ENCODE results near the gene MON1A.

DNA sequence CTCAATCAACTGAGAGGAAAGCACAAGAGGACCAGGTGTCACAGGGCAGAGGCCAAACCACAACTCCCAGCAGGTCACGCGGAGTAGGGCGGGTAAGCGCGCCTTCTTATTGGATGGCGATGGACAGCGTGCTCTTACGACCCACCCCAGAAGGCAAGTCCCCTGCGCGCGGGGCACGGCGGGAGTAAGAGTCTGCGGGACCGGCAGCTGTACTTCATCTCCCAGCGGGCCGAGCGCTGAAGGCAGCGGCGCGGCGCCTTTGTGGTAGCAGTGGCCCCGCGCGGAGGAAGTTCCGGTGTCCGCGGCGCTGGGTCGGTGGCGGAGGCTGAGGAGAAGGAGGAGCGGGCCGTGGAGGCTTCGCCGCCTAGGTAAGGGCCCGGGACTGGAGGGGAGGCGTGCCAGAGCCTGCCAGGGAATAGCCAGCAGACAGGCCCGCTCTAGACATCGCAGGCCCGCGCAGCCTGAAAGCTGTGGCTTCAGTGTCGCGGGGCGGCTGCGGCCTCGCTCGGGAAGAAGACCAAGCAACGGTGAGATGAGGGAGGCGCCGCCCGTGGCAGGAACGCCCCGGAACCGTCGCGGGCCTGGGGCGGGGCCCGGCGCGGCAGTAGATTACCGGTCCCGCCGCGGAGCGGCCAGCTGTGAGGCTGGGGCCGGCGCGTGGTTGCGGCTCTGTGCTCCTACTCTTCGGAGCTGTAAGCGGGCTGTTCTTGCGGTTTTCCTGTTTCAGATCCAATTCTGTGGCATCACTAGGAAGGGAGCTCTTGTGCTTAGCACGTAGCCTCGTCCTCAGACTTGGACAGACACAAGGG is 10.5 kb upstream of the MON1A start, which contains the start of gene RBM6:
- TF ChIP-seq STAT1 (IDR thresholded peaks at IDR 0.05; ENCODE audit: unreplicated experiment) (no peak), EZH2phosphoT487 (IDR thresholded peaks at IDR 0.05; ENCODE audit: unreplicated experiment) (no peak), NANOG (IDR thresholded peaks at IDR 0.05; ENCODE audit: borderline replicate concordance) (no peak), POLR2AphosphoS5 (IDR thresholded peaks at IDR 0.05; ENCODE audit: low read depth) (peak; percentile 96), EZH2 (IDR thresholded peaks at IDR 0.05; ENCODE audit: low read depth, unreplicated experiment) (no peak), CREB1 (CRISPR knock-in tag; IDR thresholded peaks at IDR 0.05; ENCODE audit: low read depth) (peak; percentile 85)
- TF ChIP-seq, protein P1, sequence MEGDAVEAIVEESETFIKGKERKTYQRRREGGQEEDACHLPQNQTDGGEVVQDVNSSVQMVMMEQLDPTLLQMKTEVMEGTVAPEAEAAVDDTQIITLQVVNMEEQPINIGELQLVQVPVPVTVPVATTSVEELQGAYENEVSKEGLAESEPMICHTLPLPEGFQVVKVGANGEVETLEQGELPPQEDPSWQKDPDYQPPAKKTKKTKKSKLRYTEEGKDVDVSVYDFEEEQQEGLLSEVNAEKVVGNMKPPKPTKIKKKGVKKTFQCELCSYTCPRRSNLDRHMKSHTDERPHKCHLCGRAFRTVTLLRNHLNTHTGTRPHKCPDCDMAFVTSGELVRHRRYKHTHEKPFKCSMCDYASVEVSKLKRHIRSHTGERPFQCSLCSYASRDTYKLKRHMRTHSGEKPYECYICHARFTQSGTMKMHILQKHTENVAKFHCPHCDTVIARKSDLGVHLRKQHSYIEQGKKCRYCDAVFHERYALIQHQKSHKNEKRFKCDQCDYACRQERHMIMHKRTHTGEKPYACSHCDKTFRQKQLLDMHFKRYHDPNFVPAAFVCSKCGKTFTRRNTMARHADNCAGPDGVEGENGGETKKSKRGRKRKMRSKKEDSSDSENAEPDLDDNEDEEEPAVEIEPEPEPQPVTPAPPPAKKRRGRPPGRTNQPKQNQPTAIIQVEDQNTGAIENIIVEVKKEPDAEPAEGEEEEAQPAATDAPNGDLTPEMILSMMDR (conservative IDR thresholded peaks at IDR 0.05; ENCODE audit: low read depth in 2 of 2), result no peak
- TF ChIP-seq, protein P2, sequence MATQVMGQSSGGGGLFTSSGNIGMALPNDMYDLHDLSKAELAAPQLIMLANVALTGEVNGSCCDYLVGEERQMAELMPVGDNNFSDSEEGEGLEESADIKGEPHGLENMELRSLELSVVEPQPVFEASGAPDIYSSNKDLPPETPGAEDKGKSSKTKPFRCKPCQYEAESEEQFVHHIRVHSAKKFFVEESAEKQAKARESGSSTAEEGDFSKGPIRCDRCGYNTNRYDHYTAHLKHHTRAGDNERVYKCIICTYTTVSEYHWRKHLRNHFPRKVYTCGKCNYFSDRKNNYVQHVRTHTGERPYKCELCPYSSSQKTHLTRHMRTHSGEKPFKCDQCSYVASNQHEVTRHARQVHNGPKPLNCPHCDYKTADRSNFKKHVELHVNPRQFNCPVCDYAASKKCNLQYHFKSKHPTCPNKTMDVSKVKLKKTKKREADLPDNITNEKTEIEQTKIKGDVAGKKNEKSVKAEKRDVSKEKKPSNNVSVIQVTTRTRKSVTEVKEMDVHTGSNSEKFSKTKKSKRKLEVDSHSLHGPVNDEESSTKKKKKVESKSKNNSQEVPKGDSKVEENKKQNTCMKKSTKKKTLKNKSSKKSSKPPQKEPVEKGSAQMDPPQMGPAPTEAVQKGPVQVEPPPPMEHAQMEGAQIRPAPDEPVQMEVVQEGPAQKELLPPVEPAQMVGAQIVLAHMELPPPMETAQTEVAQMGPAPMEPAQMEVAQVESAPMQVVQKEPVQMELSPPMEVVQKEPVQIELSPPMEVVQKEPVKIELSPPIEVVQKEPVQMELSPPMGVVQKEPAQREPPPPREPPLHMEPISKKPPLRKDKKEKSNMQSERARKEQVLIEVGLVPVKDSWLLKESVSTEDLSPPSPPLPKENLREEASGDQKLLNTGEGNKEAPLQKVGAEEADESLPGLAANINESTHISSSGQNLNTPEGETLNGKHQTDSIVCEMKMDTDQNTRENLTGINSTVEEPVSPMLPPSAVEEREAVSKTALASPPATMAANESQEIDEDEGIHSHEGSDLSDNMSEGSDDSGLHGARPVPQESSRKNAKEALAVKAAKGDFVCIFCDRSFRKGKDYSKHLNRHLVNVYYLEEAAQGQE (IDR thresholded peaks at IDR 0.05; ENCODE audit: unreplicated experiment), result peak; percentile 5

Data from GM23338 (cell line).